ENCODE results near the gene SPTBN1.

DNA sequence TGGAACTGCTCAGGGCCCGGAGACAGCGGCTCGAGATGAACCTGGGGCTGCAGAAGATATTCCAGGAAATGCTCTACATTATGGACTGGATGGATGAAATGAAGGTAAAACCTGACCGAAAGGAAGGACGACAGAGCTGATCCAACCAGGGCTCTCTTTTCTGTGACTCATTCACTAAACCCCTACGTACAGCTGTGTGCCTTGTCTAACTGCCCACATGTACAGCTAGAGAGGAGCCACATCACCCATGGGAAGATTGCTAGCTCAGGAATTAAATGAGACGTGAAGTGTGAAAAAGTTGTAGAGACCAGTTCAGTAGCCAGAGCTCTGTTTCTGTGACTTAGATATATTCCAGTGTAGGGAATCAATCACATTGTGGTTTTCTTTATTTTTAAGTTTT lies 170.0 kb downstream of the SPTBN1 start:
- no peak for TF ChIP-seq EZH2phosphoT487 (IDR thresholded peaks at IDR 0.05; ENCODE audit: borderline replicate concordance)
- TF ChIP-seq, protein P1, sequence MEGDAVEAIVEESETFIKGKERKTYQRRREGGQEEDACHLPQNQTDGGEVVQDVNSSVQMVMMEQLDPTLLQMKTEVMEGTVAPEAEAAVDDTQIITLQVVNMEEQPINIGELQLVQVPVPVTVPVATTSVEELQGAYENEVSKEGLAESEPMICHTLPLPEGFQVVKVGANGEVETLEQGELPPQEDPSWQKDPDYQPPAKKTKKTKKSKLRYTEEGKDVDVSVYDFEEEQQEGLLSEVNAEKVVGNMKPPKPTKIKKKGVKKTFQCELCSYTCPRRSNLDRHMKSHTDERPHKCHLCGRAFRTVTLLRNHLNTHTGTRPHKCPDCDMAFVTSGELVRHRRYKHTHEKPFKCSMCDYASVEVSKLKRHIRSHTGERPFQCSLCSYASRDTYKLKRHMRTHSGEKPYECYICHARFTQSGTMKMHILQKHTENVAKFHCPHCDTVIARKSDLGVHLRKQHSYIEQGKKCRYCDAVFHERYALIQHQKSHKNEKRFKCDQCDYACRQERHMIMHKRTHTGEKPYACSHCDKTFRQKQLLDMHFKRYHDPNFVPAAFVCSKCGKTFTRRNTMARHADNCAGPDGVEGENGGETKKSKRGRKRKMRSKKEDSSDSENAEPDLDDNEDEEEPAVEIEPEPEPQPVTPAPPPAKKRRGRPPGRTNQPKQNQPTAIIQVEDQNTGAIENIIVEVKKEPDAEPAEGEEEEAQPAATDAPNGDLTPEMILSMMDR (conservative IDR thresholded peaks at IDR 0.05; ENCODE audit: low read length), result no peak
